Ramos (cell line): Measurements from ENCODE around the gene CYP4F3.
"Not testable (repeated sequence)": the region's sequence is repeated elsewhere in the genome, so short reads cannot be mapped to it uniquely, and the experiment has no call there.

Source experiments
- in situ Hi-C: fragments of 300-500 bp; cut with MboI; formaldehyde crosslinking; loops from one replicate; pipeline ENCODE4 v1.14.3; 2022; ENCODE audit warnings: low sequenced_read_pairs; ENCODE audit not compliant: unreplicated experiment

CYP4F3 gene

DNA sequence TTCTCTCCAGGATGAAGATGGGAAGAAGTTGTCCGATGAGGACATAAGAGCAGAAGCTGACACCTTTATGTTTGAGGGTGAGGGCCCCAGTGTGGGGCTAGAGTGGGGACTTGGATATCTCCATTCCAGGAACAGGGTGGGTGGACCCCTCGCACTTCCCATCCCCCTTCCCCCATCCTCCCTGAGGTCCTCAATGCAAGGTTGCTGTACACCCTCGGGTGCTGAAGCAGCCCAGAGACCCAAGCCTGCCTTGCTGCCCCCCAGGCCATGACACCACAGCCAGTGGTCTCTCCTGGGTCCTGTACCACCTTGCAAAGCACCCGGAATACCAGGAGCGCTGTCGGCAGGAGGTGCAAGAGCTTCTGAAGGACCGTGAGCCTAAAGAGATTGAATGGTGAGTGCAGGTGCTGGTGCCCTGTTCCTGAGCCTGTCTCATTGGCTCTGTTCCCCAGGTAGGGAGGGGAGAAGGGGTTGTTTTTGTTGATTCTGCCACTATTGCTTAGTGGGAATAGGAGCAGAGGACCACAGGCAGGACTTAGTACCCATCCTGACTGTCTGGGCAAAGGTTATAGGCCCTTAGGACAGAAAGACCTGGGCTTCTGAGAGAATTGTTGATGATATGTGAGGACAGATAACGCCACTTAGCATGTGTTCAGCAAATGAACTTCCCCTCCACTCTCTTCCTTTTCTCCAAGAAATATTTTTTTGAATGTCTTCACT lies 12.0 kb downstream of the CYP4F3 start:
- in situ Hi-C loops, result no loop called here

- in situ Hi-C loops, result no loop called here
Measured at GRCh38 chr19:15656467-15656866, 15.8 kb downstream of the CYP4F3 start.

DNA sequence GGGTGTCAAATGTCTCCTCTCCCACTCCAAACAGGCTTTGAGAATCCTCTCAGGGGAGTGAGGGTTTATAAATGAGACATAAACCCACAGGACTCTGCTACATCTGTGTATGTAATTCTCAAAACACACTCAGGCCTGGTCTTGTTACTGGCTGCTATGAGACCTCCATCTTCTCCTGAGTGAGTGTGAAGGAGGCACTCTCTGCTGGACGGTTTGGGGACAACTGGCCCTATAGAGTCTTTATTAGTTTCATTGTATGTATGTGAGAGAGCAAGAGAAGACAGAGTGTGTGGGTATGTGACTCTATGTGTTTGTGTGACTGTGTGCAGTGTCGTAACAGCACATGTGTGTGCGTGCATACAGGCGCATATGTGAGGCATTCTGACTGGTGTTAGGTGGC lies 22.6 kb downstream of the CYP4F3 start:
- in situ Hi-C loops, result no loop called here

- in situ Hi-C loops, result no loop called here
Measured at GRCh38 chr19:15666186-15666585, 25.5 kb downstream of the CYP4F3 start.

DNA sequence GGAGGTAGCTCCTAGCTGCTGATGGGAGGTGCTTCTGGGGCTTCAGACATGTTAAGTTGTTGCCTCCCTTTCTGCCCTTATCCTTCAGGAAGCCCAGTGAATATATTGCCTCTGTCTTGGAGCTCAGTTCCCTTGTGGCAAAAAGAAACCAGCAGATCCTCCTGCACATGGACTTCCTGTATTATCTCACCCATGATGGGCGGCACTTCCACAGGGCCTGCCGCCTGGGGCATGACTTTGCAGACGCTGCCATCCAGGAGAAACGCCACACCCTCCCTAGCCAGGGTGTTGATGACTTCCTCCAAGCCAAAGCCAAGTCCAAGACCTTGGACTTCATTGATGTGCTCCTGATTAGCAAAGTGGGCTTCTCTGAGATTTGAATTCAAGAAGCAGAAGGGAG lies 26.2 kb downstream of the CYP4F3 start:
- in situ Hi-C loops, result no loop called here

GRCh38 chr19:15669440-15669839 lies 28.7 kb downstream of the CYP4F3 start:
- in situ Hi-C loops, result no loop called here

DNA sequence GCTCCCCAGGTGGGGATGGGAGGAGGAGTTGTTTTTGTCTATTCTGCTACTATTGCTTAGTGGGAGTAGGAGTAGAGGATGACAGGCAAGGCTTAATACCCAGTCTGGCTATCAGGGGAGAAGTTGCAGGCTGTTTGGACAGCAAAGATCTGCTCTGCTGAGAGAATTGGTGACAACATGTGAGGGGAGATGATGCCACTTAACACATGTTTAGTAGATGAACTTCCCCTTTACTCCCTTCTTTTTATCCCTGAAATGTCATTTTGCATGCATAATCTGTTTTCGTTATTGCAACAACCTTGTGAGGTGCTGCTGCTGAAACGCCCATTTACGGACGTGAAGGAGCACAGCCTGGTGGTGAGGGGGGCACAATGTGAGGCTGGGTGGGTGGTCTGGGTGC lies 29.2 kb downstream of the CYP4F3 start:
- in situ Hi-C loops, result loop anchor here (5.0 kb wide), 1 partner anchor 107 kb away; no protein-coding TSS in a partner anchor

GRCh38 chr19:15671237-15671821 lies 30.6 kb downstream of the CYP4F3 start:
- in situ Hi-C loops, result loop anchor here (5.0 kb wide), 1 partner anchor 106 kb away; no protein-coding TSS in a partner anchor

DNA sequence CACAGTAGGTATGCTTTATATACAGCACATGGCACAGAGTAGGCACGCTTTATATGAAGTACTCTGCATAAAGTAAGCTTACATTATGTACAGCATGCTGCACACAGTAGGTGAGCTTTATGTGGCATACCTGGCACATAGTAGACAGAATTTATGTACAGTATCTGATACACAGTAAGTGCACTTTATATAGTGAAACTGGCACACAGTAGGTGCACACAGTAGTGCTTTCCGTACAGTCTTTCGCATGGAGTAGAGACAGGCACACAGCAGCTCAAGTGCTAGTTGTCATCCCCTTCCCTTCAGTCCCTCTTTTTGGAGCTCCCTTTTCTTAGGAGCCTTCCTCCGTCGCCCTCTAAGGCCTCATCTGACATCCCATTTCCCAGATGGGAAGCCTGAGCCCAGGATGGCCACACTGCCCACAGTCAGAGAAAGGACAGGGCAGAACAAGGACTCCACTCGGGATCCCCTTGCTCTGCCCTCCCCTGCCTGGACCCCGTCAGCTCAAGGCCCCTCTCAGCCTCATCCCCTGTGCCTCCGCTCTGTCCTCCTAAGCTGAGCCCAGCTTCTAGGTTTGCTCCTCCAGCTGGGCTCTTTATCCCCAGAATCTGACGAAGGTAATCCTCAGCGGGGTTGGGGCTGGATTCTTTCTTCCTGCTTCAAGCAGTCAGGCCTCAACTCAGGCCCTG lies 31.3 kb downstream of the CYP4F3 start:
- in situ Hi-C loops, result loop anchor here (5.0 kb wide), 1 partner anchor 105 kb away; no protein-coding TSS in a partner anchor

DNA sequence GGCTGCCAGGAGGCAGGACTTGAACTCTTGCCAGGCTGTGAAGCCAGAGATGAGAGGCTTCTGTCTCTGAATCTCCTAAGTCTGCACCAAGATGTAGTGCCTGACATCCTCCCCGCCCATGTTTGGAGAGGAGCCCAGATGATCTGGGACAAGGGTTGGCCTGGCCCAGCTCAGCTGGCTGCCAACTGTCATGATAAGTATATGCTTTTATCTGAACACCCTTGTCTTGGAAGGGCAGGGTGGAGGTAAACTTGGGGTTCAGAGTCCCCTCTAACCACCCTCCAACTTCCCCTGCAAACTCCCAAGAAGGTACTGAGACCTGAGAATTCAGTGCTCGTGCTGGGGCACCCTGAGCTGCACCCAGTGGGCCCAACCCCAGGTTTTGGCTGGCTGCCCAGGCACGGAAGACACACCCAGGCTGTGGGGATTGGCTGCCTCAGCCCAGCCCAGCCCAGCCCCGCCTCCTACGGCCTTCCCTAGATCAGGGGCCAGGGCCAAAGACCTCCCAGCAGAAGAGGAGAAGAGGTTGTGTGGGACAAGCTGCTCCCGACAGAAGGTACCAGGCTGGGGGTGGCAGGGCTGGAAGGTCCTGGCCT lies 32.0 kb downstream of the CYP4F3 start, which contains the start of gene CYP4F12:
Gene CYP4F12 (plus strand): TSS at position 508 of the 596 bp plus-strand sequence. CDS start 443 bp downstream, outside the sequence.
- in situ Hi-C loops, result loop anchor here (5.0 kb wide), 1 partner anchor 105 kb away; no protein-coding TSS in a partner anchor

- in situ Hi-C loops, result loop anchor here (5.0 kb wide), 1 partner anchor 104 kb away; no protein-coding TSS in a partner anchor
Measured at GRCh38 chr19:15673176-15673654, 32.5 kb downstream of the CYP4F3 start.

DNA sequence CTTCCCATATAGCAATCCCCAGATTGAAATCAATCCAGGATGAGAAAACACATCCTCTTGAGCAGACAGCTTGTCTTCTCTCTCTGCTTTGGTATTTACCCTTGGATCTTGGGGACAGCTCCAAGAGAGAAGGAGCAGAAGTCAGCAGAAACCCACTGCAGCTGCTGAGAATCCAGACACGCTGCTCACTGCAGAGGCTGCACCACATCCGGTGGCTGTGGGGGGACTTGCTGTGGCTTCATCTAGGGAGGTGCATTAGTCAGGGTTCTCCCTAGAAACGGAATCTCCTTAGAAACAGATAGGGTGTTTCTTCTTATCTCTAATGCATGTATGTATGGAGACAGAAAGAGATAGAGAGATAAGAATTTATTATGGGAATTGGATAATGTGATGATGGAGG lies 34.9 kb downstream of the CYP4F3 start:
- in situ Hi-C loops, result no loop called here

GRCh38 chr19:15679089-15679488 lies 38.4 kb downstream of the CYP4F3 start:
- in situ Hi-C loops, result no loop called here

- in situ Hi-C loops, result not testable (repeated sequence)
Measured at GRCh38 chr19:15679865-15680264, 39.2 kb downstream of the CYP4F3 start.

- in situ Hi-C loops, result no loop called here
Measured at GRCh38 chr19:15680478-15681322, 40.0 kb downstream of the CYP4F3 start.

- in situ Hi-C loops, result no loop called here
Measured at GRCh38 chr19:15683411-15683810, 42.7 kb downstream of the CYP4F3 start.

- in situ Hi-C loops, result no loop called here
Measured at GRCh38 chr19:15684828-15685227, 44.1 kb downstream of the CYP4F3 start.

GRCh38 chr19:15696654-15697194 lies 56.0 kb downstream of the CYP4F3 start:
- in situ Hi-C loops, result no loop called here
